PC-3 (cell line): Measurements from ENCODE around the gene RXRA.

ENCODE experiments used
- EZH2 ChIP-seq: fragments of 300-600 bp; sonication (generic); IDR thresholded peaks from one replicate; pipeline ENCODE4 v1.6.1; 2017; ENCODE audit warnings: antibody characterized with exemption, mild to moderate bottlenecking, low read length; ENCODE audit not compliant: unreplicated experiment
- EZH2phosphoT487 ChIP-seq: fragments of 300-600 bp; sonication (generic); IDR thresholded peaks from 2 replicates; pipeline ENCODE4 v1.6.1; 2018; ENCODE audit warnings: mild to moderate bottlenecking, antibody characterized with exemption, low read length, borderline replicate concordance
- TF ChIP-seq, protein P1 (sequence below): fragments of 300-600 bp; sonication (generic); conservative IDR thresholded peaks from 2 replicates; pipeline ENCODE4 v1.5.1; 2017; ENCODE audit warnings: antibody characterized with exemption, low read depth, mild to moderate bottlenecking, low read length

DNA sequence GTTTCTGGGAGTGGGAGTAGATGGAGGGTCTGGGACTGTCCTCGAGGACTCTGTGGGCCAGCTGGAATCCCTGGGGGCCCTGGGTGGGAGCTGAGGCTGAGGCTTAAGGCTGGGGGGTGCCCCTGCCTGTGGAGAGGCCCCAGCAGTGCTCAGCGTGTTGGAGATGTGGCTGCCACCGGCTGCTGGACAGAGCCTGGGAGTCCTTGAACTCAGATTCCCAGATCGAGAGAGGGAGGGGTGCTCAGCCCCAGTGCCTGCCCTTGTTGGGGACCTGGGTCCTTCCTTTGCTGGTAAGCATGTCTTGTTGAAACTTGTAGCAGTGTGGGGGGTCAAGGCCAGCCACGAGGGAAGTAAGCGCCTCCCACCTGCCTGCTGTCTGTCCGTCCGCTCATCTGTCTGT is 10.7 kb downstream of the RXRA start:
- TF ChIP-seq, protein P1, sequence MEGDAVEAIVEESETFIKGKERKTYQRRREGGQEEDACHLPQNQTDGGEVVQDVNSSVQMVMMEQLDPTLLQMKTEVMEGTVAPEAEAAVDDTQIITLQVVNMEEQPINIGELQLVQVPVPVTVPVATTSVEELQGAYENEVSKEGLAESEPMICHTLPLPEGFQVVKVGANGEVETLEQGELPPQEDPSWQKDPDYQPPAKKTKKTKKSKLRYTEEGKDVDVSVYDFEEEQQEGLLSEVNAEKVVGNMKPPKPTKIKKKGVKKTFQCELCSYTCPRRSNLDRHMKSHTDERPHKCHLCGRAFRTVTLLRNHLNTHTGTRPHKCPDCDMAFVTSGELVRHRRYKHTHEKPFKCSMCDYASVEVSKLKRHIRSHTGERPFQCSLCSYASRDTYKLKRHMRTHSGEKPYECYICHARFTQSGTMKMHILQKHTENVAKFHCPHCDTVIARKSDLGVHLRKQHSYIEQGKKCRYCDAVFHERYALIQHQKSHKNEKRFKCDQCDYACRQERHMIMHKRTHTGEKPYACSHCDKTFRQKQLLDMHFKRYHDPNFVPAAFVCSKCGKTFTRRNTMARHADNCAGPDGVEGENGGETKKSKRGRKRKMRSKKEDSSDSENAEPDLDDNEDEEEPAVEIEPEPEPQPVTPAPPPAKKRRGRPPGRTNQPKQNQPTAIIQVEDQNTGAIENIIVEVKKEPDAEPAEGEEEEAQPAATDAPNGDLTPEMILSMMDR = no peak
- TF ChIP-seq EZH2phosphoT487 = no peak
- no peak for TF ChIP-seq EZH2
